RKO (cell line): ENCODE data around the gene CST9L.

ENCODE experiments used
- DNase-seq: peaks from one replicate; pipeline ENCODE4 v3.0.0-alpha.2; 2016; ENCODE audit warnings: low spot score

The CST9L gene, protein sequence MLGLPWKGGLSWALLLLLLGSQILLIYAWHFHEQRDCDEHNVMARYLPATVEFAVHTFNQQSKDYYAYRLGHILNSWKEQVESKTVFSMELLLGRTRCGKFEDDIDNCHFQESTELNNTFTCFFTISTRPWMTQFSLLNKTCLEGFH

DNA sequence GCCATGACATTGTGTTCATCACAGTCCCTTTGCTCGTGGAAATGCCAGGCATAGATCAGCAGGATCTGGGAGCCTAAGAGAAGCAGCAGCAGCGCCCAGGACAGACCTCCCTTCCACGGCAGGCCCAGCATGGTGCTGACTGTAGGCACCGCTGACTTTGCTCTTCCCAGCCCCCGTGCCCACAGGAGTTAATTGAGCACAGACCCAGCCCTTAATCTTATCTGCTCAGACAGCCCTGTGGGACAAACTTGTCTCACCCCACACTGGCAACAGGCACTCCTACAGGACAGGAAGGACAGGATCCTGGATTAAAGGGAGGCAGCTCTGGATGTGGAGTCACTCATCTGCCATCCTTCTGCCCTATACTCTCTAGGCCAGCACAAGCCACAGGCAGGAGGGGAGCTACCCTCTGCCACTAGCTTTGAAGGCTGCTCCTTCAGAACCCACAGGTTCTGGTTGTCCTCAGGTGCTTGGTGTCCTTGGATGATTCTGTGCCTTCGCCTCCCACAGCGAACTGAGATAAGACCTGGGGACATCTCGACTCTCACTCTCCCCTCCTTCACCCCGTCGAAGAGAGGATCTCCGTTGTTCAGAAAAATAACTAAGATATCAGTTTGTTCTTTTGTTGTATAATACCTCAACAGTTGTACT, at the start of gene CST9L:
Gene CST9L, minus strand, starts transcription at position 165 of the 651 bp plus-strand sequence. Its CDS starts 34 bp downstream, at position 131.
- no peak for DNase-seq

DNA sequence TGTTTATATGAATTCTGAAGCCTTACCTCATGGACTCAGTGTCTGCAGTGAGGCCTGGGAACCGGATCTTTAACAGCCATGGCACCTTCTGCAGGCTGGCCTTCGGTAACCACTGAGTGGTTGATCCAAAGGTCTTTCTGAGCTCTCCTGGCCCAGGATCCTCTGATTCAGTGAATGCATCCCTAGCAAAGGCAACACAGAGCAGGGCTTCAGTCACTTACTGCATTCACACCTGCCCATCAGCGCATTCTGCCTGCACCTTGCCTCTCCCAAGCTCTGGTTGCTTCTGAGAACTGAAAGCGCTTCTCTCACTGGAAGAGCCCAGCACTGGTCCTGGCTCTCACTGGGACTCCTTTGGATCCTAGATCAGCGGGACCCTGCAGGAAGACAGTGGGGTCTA, 45.9 kb upstream of the CST9L start:
- no peak for DNase-seq

DNA sequence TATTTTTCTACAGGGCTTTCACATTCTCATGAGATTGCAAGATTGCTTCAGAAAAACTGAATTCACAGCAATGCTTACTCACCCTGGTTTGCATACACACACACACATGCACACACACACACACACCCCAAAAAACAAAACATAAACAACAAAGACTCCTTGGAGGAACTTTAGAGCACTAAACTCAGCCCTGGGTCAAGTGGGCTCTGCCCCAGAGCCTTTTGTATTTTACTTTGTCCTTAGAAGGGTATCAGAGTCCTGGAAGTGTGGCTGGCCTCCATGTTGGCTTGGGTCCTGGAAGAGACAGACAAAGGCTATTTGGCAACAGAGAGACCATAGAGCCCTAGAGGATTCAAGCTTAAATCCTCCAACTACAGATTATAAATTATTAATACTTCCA, 45.4 kb upstream of the CST9L start:
- no peak for DNase-seq

DNA sequence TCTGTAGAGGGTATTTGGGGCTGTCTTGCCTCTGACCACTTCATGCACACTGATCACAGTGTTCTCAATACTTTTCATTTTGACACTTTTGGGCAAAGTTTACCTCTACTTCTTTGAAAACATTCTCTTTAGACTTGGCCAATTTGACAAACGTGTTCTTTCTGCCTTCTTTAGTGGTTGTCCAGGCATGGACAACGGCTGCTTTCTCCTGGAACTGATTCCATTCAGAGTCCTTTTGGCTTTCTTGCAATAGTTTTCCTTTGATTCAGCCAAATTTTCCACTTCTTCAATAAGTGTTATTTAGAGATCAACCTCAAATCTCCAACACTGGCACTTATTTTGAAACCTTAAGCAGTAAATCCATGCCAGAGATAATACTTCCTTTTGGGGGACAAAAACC, 44.1 kb upstream of the CST9L start:
- DNase-seq = no peak

DNA sequence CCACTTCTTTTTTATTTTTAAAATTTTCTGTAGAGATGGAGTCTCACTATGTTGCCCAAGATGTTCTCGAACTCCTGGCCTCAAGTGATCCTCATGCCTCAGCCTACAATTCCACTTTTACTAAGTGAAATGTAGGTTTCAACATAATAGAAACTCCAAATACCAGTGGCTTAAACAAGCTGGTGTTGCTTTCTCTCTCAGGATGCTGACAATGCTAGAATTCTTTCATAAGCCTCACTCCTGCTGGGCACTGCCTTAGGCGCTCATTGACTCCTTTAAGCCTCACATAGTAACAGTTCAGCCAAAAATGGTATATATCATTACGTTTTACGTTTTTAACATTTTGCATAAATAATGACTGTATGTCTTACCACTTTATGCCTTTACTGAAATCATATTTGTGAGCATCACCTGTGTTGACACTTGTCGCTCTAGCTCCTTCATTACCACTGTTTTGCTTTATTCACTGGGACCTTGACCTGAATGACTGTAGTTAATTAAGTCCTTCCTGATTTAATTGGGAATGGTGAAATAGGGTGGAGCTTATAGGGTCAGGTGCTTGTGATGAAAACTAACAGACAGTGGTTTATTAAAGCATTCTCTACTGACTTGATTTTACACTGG, 41.3 kb upstream of the CST9L start:
- no peak for DNase-seq

- no peak for DNase-seq
These were observed 40.1 kb upstream of the CST9L start for GRCh38 chr20:23608251-23608846.

- no peak for DNase-seq
These were observed 39.4 kb upstream of the CST9L start for GRCh38 chr20:23607497-23608245.

DNA sequence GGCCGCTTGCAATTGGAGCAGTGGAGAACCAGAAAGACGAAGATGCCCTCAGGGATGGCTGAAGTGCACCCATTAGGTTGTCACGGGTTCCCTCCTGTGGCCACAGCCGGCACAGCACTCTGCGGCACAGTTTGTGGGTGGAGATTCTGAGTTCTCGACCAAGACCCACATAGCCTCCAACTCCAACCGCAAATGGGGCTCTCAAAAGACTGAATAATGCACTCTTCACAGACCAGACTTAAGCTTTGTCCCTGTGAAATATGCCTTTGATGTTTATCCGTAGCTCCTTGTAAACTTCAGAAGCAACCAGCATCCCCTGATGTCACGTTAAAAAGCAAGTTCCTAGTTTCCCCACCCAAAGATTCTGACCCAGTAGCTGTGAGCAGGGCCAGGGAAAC, 38.4 kb upstream of the CST9L start:
- peak; percentile 75 for DNase-seq

- no peak for DNase-seq
These were observed 37.8 kb upstream of the CST9L start, which contains the start of gene CST9 for GRCh38 chr20:23605867-23606651. Gene CST9, minus strand, starts transcription at chr20:23605917. Its CDS starts 53 bp downstream, at chr20:23605864.

DNA sequence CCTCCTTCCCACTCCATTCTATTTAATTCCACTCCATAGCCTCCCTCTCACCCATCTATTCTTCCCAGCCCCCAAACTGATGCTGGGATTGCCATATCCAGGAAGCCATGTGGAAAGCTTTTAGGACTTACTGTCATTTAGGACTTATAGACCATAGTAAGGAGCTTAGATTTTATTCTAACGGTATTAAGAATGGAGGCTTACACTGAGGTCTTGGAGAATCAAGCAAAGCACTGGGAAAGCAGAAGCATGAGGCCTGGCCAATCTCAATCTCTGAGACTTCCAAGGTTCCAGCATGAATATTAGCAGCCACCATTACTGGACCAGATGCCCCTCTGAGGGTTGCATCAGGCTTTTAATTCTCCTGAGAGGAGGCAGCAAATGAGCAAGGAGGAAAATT, 36.0 kb upstream of the CST9L start:
- DNase-seq = no peak

DNA sequence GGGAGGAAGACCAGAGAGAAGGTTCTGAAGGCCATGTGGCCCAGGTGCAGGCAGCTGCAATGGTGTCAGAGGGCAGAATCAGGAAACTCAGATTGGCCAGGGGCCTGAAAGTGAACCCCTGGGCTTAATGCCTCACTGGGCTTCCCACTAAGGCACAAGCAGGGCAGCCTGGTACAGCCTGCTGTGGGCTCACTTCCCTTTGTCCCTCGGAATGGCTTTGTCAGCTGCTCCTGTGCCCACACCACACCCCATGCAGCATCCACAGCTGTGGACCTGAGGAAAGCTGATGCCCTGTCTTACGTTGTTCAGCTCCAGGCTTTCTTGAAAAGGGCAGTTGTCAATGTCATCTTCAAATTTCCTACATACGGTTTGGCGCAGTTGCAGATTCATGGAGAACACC, 35.0 kb upstream of the CST9L start:
- DNase-seq = no peak

GRCh38 chr20:23602699-23603098, 34.4 kb upstream of the CST9L start:
- DNase-seq = no peak

DNA sequence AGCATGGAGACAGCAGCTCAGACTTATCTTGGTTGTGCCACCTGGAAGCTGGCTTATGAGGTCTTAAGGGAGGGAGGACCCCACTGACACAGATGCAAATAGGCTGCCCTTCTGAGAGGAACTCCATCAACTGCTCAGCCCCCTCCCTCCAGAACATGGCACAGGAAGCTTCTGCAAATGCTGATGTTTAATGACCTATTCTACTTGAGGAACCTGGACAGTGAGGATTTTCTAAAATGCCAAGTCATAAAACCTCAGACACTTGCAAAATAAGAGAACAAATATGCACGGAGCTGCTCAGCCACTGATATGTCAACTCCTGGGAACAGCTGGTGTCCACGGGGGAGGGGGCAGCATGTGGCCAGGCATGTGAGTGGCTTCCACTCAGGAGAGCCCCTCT, 34.0 kb upstream of the CST9L start:
- no peak for DNase-seq

GRCh38 chr20:23601715-23602114, 33.4 kb upstream of the CST9L start:
- DNase-seq = no peak

- DNase-seq = no peak
These were observed 30.2 kb upstream of the CST9L start for GRCh38 chr20:23598481-23598880.

DNA sequence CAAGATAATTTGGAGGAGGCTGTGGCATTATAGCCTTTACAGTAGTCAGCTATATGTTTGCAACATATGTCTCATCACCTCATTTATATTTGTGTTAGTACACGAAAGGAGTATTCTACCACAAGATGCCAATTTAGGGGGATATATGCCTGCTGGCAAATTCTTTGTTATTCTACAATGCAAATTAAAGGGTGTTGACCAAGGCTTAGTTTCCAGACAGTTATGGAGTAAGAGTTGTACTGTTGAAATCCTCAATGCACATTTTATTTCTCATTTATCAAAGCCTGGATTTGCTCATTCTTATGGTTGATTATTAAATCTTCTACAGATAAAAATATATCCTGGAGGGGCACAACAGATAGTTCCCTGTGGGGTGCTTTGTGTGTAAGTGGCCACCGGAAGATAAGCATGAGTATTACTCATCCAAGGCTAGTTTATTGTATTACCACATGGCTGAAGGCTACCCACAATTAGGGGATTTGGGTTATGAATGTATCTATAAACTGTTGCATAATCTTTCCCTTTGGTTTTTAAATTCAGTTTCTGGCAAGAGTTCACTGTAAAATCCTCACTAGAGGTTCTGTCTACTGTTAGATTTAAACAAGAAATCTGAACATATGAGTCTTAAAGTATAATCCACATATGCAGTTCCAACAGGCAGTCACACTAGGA, 28.4 kb upstream of the CST9L start:
- no peak for DNase-seq

DNA sequence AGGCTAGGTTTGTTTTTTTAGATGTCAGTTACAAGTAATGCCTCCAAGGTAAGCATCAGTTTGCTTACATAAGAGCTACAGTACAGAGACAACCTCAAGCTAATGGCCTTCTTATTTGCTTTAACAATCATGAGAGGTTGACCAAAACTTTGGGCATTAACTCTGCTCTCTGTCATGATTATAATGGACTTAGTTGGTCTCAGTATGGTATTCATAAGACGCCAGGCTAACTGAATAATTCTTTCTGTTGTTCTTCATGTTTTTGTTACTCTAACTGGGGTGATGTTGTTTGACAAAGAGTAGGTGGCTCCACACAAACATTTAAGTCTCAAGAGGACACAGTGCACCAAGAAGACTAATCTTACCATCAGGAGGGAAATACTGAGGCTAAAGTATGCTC, 27.7 kb upstream of the CST9L start:
- no peak for DNase-seq

GRCh38 chr20:23588434-23589403, 20.4 kb upstream of the CST9L start:
- DNase-seq = no peak

DNA sequence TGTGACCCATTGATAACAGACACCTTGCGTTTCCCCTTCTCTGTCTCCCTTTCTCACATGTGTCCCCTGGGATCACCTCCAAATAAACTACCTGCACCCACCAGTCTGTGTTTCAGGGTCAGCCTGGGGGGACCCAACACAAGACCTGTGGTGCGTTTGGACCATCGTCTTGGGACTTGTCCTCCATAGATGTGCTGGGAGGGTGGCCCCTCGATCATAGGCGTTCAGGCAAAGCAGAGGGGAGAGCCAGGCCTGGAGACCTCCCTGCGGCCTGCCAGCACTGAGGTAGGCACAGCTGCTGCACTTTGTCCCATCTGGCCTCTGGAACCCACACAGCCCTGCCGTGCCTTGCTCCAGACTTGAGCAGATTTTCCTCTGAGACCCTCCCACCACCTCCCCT, 19.3 kb upstream of the CST9L start:
- DNase-seq = no peak
